Progenitor cell of endocrine pancreas (in vitro differentiated cells): ENCODE results near the gene ARRDC3. TPM values are rescaled to one million over a fixed set of nuclear protein-coding genes. Genes with fewer than 3 reads are reported as not detected.
A peak's percentile ranks its signal among the peaks of the same experiment; 100 is the strongest.

Source experiments
- DNase-seq: peaks from one replicate; pipeline ENCODE4 v3.0.0; 2021; ENCODE audit warnings: low spot score; ENCODE audit not compliant: unreplicated experiment
- H3K27ac Mint-ChIP-seq: 2 replicates; pipeline ENCODE4 v1.8.0; 2021; ENCODE audit warnings: mild to moderate bottlenecking, moderate library complexity, mixed read lengths
- H3K27me3 Mint-ChIP-seq: 2 replicates; pipeline ENCODE4 v1.8.0; 2021; ENCODE audit warnings: mixed read lengths
- H3K36me3 Mint-ChIP-seq: 2 replicates; pipeline ENCODE4 v1.8.0; 2022; ENCODE audit warnings: mixed read lengths; ENCODE audit not compliant: insufficient read depth
- H3K4me1 Mint-ChIP-seq: 2 replicates; pipeline ENCODE4 v1.8.0; 2021; ENCODE audit warnings: low read depth, mixed read lengths
- H3K4me3 Mint-ChIP-seq: 2 replicates; pipeline ENCODE4 v1.8.0; 2021; ENCODE audit warnings: low read depth, mild to moderate bottlenecking, moderate library complexity, mixed read lengths
- H3K9me3 Mint-ChIP-seq: 2 replicates; pipeline ENCODE4 v1.8.0; 2021; ENCODE audit warnings: low read depth, mixed read lengths
- CTCF ChIP-seq: fragments of 200-600 bp; sonication (generic); IDR thresholded peaks from one replicate; pipeline ENCODE4 v1.5.0; 2021; ENCODE audit warnings: antibody characterized with exemption, mild to moderate bottlenecking; ENCODE audit not compliant: unreplicated experiment
- total RNA-seq: library from RNA; stranded (reverse); gene quantifications from 2 replicates; pipeline ENCODE4 v1.2.1, GENCODE V29; 2021

Gene ARRDC3
- total RNA-seq, 1 donor from 2014 or later, result 107 TPM

- TF ChIP-seq CTCF, result no peak
- H3K36me3 Mint-ChIP-seq, result peaks cover 15% of the 10 kb centered on the region
Observed at GRCh38 chr5:91380491-91381238, 2.5 kb downstream of the ARRDC3 start.

GRCh38 chr5:91379914-91380490 is 3.1 kb downstream of the ARRDC3 start:
- Mint-ChIP-seq H3K36me3 (peaks cover 16% of the 10 kb centered on the region), H3K4me1 (peaks cover 25% of the 10 kb centered on the region), H3K9me3 (no peaks in the 10 kb centered on the region), H3K4me3 (peak overlapping the region; percentile 99), H3K27me3 (no peaks in the 10 kb centered on the region), H3K27ac (peak overlapping the region; percentile 100)
- DNase-seq, result peak; percentile 95
- no peak for TF ChIP-seq CTCF

More at GRCh38 chr5:91380491-91381238, 2.5 kb downstream of the ARRDC3 start:
- peak; percentile 97 for DNase-seq
- no peaks in the 10 kb centered on the region for H3K9me3 Mint-ChIP-seq
- H3K4me3 Mint-ChIP-seq, result peak overlapping the region; percentile 96
- H3K4me1 Mint-ChIP-seq, result peaks cover 25% of the 10 kb centered on the region
- no peaks in the 10 kb centered on the region for H3K27me3 Mint-ChIP-seq
- H3K27ac Mint-ChIP-seq, result peak overlapping the region; percentile 100

- Mint-ChIP-seq H3K4me3 (peak overlapping the region; percentile 99), H3K27ac (peak overlapping the region; percentile 100), H3K27me3 (no peaks in the 10 kb centered on the region), H3K9me3 (no peaks in the 10 kb centered on the region), H3K36me3 (peaks cover 20% of the 10 kb centered on the region), H3K4me1 (peaks cover 21% of the 10 kb centered on the region)
- DNase-seq, result no peak
- no peak for TF ChIP-seq CTCF
Observed at GRCh38 chr5:91379246-91379913, 3.7 kb downstream of the ARRDC3 start.

GRCh38 chr5:91378752-91379211 is 4.3 kb downstream of the ARRDC3 start:
- peaks cover 23% of the 10 kb centered on the region for H3K36me3 Mint-ChIP-seq
- peak overlapping the region; percentile 99 for H3K4me3 Mint-ChIP-seq
- H3K4me1 Mint-ChIP-seq, result peaks cover 16% of the 10 kb centered on the region
- no peak for DNase-seq
- H3K9me3 Mint-ChIP-seq, result no peaks in the 10 kb centered on the region
- peak overlapping the region; percentile 100 for H3K27ac Mint-ChIP-seq
- H3K27me3 Mint-ChIP-seq, result no peaks in the 10 kb centered on the region
- no peak for TF ChIP-seq CTCF

GRCh38 chr5:91374893-91375520 is 8.1 kb downstream of the ARRDC3 start:
- Mint-ChIP-seq H3K36me3 (peaks cover 49% of the 10 kb centered on the region), H3K4me3 (no peak overlapping the region)

More at GRCh38 chr5:91374893-91375520, 8.1 kb downstream of the ARRDC3 start:
- peaks cover 16% of the 10 kb centered on the region for H3K4me1 Mint-ChIP-seq
- H3K9me3 Mint-ChIP-seq, result no peaks in the 10 kb centered on the region
- TF ChIP-seq CTCF, result no peak
- peak overlapping the region; percentile 84 for H3K27ac Mint-ChIP-seq
- no peaks in the 10 kb centered on the region for H3K27me3 Mint-ChIP-seq
- no peak for DNase-seq
